GM19023 (cell line): ENCODE data around the gene MAL.

Experiments
- ATAC-seq: cut with Tn5 transposase; IDR thresholded peaks from one replicate; pipeline ENCODE4 v1.9.1; 2021; ENCODE audit warnings: mild to moderate bottlenecking, moderate library complexity; ENCODE audit not compliant: unreplicated experiment

MAL gene

GRCh38 chr2:95047629-95048510, 22.4 kb downstream of the MAL start:
- ATAC-seq = no peak

- no peak for ATAC-seq
Observed at GRCh38 chr2:95048825-95049682, 23.5 kb downstream of the MAL start.

- ATAC-seq = no peak
Observed at GRCh38 chr2:95049683-95049955, 24.1 kb downstream of the MAL start.

- no peak for ATAC-seq
Observed at GRCh38 chr2:95049961-95050360, 24.5 kb downstream of the MAL start.

GRCh38 chr2:95050385-95051300, 25.1 kb downstream of the MAL start:
- no peak for ATAC-seq

GRCh38 chr2:95051626-95052025, 26.1 kb downstream of the MAL start:
- ATAC-seq = no peak

- ATAC-seq = no peak
Observed at GRCh38 chr2:95052307-95052706, 26.8 kb downstream of the MAL start.

GRCh38 chr2:95052804-95053479, 27.4 kb downstream of the MAL start:
- no peak for ATAC-seq

- no peak for ATAC-seq
Observed at GRCh38 chr2:95053543-95053942, 28.0 kb downstream of the MAL start.

- no peak for ATAC-seq
Observed at GRCh38 chr2:95054016-95054415, 28.5 kb downstream of the MAL start.

GRCh38 chr2:95055262-95055661, 29.8 kb downstream of the MAL start:
- ATAC-seq = no peak

- no peak for ATAC-seq
Observed at GRCh38 chr2:95056044-95056443, 30.5 kb downstream of the MAL start.

- no peak for ATAC-seq
Observed at GRCh38 chr2:95056461-95057459, 31.3 kb downstream of the MAL start.

- no peak for ATAC-seq
Observed at GRCh38 chr2:95057535-95058370, 32.2 kb downstream of the MAL start.

GRCh38 chr2:95058466-95058988, 33.0 kb downstream of the MAL start:
- no peak for ATAC-seq

GRCh38 chr2:95058989-95059641, 33.6 kb downstream of the MAL start:
- ATAC-seq = no peak

- ATAC-seq = no peak
Observed at GRCh38 chr2:95059656-95060370, 34.3 kb downstream of the MAL start.
